OCI-LY1 (cell line): Measurements from ENCODE around the gene DYRK1A.

Experiments
- EZH2 ChIP-seq: fragments of 200-600 bp; sonication (generic), shearing (Covaris generic); IDR thresholded peaks from 2 replicates; pipeline ENCODE4 v1.8.0; 2017; ENCODE audit warnings: borderline replicate concordance, mixed run types, mild to moderate bottlenecking, antibody characterized with exemption, low read length, moderate library complexity, mixed read lengths
- TF ChIP-seq, protein P1 (sequence below): fragments of 200-600 bp; sonication (generic), shearing (Covaris generic); IDR thresholded peaks from 2 replicates; pipeline ENCODE4 v1.5.1; 2017; ENCODE audit warnings: mild to moderate bottlenecking, antibody characterized with exemption, low read length, moderate library complexity, mixed read lengths

GRCh38 chr21:37346841-37347430 is 19.6 kb upstream of the DYRK1A start:
- TF ChIP-seq EZH2: no peak
- TF ChIP-seq, protein P1, sequence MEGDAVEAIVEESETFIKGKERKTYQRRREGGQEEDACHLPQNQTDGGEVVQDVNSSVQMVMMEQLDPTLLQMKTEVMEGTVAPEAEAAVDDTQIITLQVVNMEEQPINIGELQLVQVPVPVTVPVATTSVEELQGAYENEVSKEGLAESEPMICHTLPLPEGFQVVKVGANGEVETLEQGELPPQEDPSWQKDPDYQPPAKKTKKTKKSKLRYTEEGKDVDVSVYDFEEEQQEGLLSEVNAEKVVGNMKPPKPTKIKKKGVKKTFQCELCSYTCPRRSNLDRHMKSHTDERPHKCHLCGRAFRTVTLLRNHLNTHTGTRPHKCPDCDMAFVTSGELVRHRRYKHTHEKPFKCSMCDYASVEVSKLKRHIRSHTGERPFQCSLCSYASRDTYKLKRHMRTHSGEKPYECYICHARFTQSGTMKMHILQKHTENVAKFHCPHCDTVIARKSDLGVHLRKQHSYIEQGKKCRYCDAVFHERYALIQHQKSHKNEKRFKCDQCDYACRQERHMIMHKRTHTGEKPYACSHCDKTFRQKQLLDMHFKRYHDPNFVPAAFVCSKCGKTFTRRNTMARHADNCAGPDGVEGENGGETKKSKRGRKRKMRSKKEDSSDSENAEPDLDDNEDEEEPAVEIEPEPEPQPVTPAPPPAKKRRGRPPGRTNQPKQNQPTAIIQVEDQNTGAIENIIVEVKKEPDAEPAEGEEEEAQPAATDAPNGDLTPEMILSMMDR: no peak
